Mesenchymal stem cell (in vitro differentiated cells and primary cell): ENCODE data around the gene RASGEF1C.

ENCODE experiments used
- DNase-seq: peaks from one replicate; pipeline ENCODE4 v3.0.0-alpha.2; 2013
- H2AFZ ChIP-seq: one replicate; pipeline ENCODE4 v1.6.1; 2013; ENCODE audit warnings: low read depth, mild to moderate bottlenecking, control low read depth, inconsistent platforms, low read length, moderate library complexity
- H2AK5ac ChIP-seq: 2 replicates; pipeline ENCODE4 v1.6.1; 2013; ENCODE audit warnings: low read length, moderate library complexity, mild to moderate bottlenecking, inconsistent platforms; ENCODE audit not compliant: severe bottlenecking
- H2BK120ac ChIP-seq: one replicate; pipeline ENCODE4 v1.6.1; 2013; ENCODE audit warnings: low read depth, mild to moderate bottlenecking, inconsistent platforms, low read length, moderate library complexity
- H2BK12ac ChIP-seq, 2 experiments: one replicate each; pipeline ENCODE4 v1.6.1; 2013; ENCODE audit warnings: inconsistent platforms in 2 of 2, low read length in 2 of 2, mild to moderate bottlenecking in 2 of 2, moderate library complexity in 2 of 2, control low read depth in 1 of 2
- H2BK15ac ChIP-seq: one replicate; pipeline ENCODE4 v1.6.1; 2013; ENCODE audit warnings: mild to moderate bottlenecking, low read depth, inconsistent platforms; ENCODE audit not compliant: poor library complexity, severe bottlenecking
- H2BK5ac ChIP-seq: 2 replicates; pipeline ENCODE4 v1.6.1; 2013; ENCODE audit warnings: low read depth, mild to moderate bottlenecking, low read length, control low read depth, inconsistent platforms; ENCODE audit not compliant: poor library complexity, severe bottlenecking
- H3K14ac ChIP-seq, 2 experiments: one replicate each; pipeline ENCODE4 v1.6.1; 2013; ENCODE audit warnings: inconsistent platforms in 2 of 2, low read length in 2 of 2, control low read depth in 1 of 2, mild to moderate bottlenecking in 1 of 2, moderate library complexity in 1 of 2
- H3K18ac ChIP-seq, 2 experiments: one replicate each; pipeline ENCODE4 v1.6.1; 2013; ENCODE audit warnings: inconsistent platforms in 2 of 2, low read length in 2 of 2, control low read depth in 1 of 2, low read depth in 1 of 2, mild to moderate bottlenecking in 1 of 2
- H3K23ac ChIP-seq, 2 experiments: one replicate each; pipeline ENCODE4 v1.6.1; 2013; ENCODE audit warnings: inconsistent platforms in 2 of 2, low read length in 2 of 2, mild to moderate bottlenecking in 2 of 2, moderate library complexity in 2 of 2, control low read depth in 1 of 2
- H3K27ac ChIP-seq: 2 replicates; pipeline ENCODE4 v1.5.1; 2013; ENCODE audit warnings: mild to moderate bottlenecking, moderate library complexity, low read length, control low read depth, inconsistent platforms; ENCODE audit not compliant: poor library complexity, severe bottlenecking
- H3K27me3 ChIP-seq, 2 experiments: 2 replicates each; pipeline versions ENCODE4 v1.6.1 to v1.7.0; 2013; ENCODE audit warnings: low read length in 2 of 2, mild to moderate bottlenecking in 2 of 2, moderate library complexity in 2 of 2, control low read depth in 1 of 2, inconsistent platforms in 1 of 2; ENCODE audit not compliant: control insufficient read depth in 1 of 2, insufficient read depth in 1 of 2
- H3K36me3 ChIP-seq, 2 experiments: 2 replicates each; pipeline versions ENCODE4 v1.6.1 to v1.7.0; 2013; ENCODE audit warnings: low read length in 2 of 2, control low read depth in 1 of 2, inconsistent platforms in 1 of 2, low read depth in 1 of 2, mild to moderate bottlenecking in 1 of 2; ENCODE audit not compliant: insufficient read depth in 2 of 2, control insufficient read depth in 1 of 2
- H3K4ac ChIP-seq, 2 experiments: one replicate each; pipeline ENCODE4 v1.6.1; 2013; ENCODE audit warnings: inconsistent platforms in 2 of 2, low read length in 2 of 2, mild to moderate bottlenecking in 2 of 2, moderate library complexity in 2 of 2, control low read depth in 1 of 2, low read depth in 1 of 2
- H3K4me1 ChIP-seq: 2 replicates; pipeline ENCODE4 v1.6.1; 2013; ENCODE audit warnings: low read depth, low read length, control low read depth; ENCODE audit not compliant: control insufficient read depth, insufficient read depth
- H3K4me2 ChIP-seq: 2 replicates; pipeline ENCODE4 v1.6.1; 2013; ENCODE audit warnings: low read length, mild to moderate bottlenecking, inconsistent platforms; ENCODE audit not compliant: poor library complexity, severe bottlenecking
- H3K4me3 ChIP-seq, 2 experiments: 2 replicates each; pipeline versions ENCODE4 v1.5.1 to v1.7.0; 2013; ENCODE audit warnings: low read length in 2 of 2, mild to moderate bottlenecking in 2 of 2, control low read depth in 1 of 2, low read depth in 1 of 2; ENCODE audit not compliant: insufficient read depth in 1 of 2
- H3K79me1 ChIP-seq: replicated peaks from 2 replicates; pipeline ENCODE4 v1.6.1; 2013; ENCODE audit warnings: mild to moderate bottlenecking, control low read depth, low read length, inconsistent platforms; ENCODE audit not compliant: poor library complexity, severe bottlenecking
- H3K9ac ChIP-seq: 2 replicates; pipeline ENCODE4 v1.7.0; 2013; ENCODE audit warnings: mild to moderate bottlenecking, low read length, moderate library complexity
- H3K9me3 ChIP-seq: 2 replicates; pipeline ENCODE4 v1.7.0; 2013; ENCODE audit warnings: mild to moderate bottlenecking, low read length; ENCODE audit not compliant: control insufficient read depth
- H4K8ac ChIP-seq: one replicate; pipeline ENCODE4 v1.6.1; 2013; ENCODE audit warnings: inconsistent platforms, mild to moderate bottlenecking, low read length, moderate library complexity
- H4K91ac ChIP-seq: one replicate; pipeline ENCODE4 v1.6.1; 2013; ENCODE audit warnings: mild to moderate bottlenecking, low read length, inconsistent platforms
- WGBS: methylation state at CpG from one replicate; pipeline ENCODE4 v1.1.7; 2013; ENCODE audit warnings: mixed read lengths; 5-methylcytosine and 5-hydroxymethylcytosine counted together

RASGEF1C gene

GRCh38 chr5:180103487-180104167 lies 105.4 kb downstream of the RASGEF1C start:
- Histone ChIP-seq H3K4ac (no peak overlapping the region), H3K4me1 (no peaks in the 10 kb centered on the region), H2BK15ac (no peak overlapping the region), H3K9ac (no peak overlapping the region), H2AK5ac (no peak overlapping the region), H3K79me1 (no peaks in the 10 kb centered on the region), H3K23ac (no peak overlapping the region), H2BK12ac (no peak overlapping the region), H3K36me3 (peaks cover 0 to 4% of the 10 kb centered on the region in 2 experiments), H2AFZ (no peak overlapping the region), H3K4me3 (no peak overlapping the region), H4K91ac (no peak overlapping the region), H3K14ac (no peak overlapping the region), H2BK5ac (no peak overlapping the region), H3K27ac (no peak overlapping the region), H4K8ac (no peak overlapping the region), H3K27me3 (peaks cover 0 to 9% of the 10 kb centered on the region in 2 experiments), H2BK120ac (no peak overlapping the region), H3K18ac (no peak overlapping the region), H3K4me2 (no peak overlapping the region), H3K9me3 (peaks cover 18% of the 10 kb centered on the region)
- 73% methylated on average over 3 of the region's 6 CpGs for WGBS
- no peak for DNase-seq

- H3K4me3 ChIP-seq = no peak overlapping the region
- H3K79me1 ChIP-seq = no peaks in the 10 kb centered on the region
- H2AFZ ChIP-seq = no peak overlapping the region
- H2BK5ac ChIP-seq = no peak overlapping the region
- no peak overlapping the region for H2AK5ac ChIP-seq
- no peak overlapping the region for H3K9ac ChIP-seq
- H3K4me2 ChIP-seq = no peak overlapping the region
- H3K23ac ChIP-seq = no peak overlapping the region
- H4K8ac ChIP-seq = no peak overlapping the region
- H4K91ac ChIP-seq = no peak overlapping the region
- no peak overlapping the region for H3K27ac ChIP-seq
- no peak for DNase-seq
- H3K36me3 ChIP-seq = peaks cover 0 to 4% of the 10 kb centered on the region in 2 experiments
- no peaks in the 10 kb centered on the region for H3K4me1 ChIP-seq
- 83% methylated on average over 7 of the region's 9 CpGs for WGBS
- H2BK15ac ChIP-seq = no peak overlapping the region
- H2BK12ac ChIP-seq = no peak overlapping the region
- H2BK120ac ChIP-seq = no peak overlapping the region
- H3K4ac ChIP-seq = no peak overlapping the region
- H3K9me3 ChIP-seq = peaks cover 14% of the 10 kb centered on the region
- no peak overlapping the region for H3K14ac ChIP-seq
- no peak overlapping the region for H3K18ac ChIP-seq
- H3K27me3 ChIP-seq = peaks cover 0 to 9% of the 10 kb centered on the region in 2 experiments
These were observed 106.4 kb downstream of the RASGEF1C start for GRCh38 chr5:180102636-180103035.

- no peak overlapping the region for H4K8ac ChIP-seq
- no peaks in the 10 kb centered on the region for H3K4me1 ChIP-seq
- peaks cover 0 to 4% of the 10 kb centered on the region in 2 experiments for H3K36me3 ChIP-seq
- H3K23ac ChIP-seq = no peak overlapping the region
- H2BK12ac ChIP-seq = no peak overlapping the region
- H3K18ac ChIP-seq = no peak overlapping the region
- H2AK5ac ChIP-seq = no peak overlapping the region
- H3K4me3 ChIP-seq = no peak overlapping the region
- H3K9ac ChIP-seq = no peak overlapping the region
- H4K91ac ChIP-seq = no peak overlapping the region
- DNase-seq = no peak
- H2AFZ ChIP-seq = no peak overlapping the region
- no peak overlapping the region for H3K4ac ChIP-seq
- H3K9me3 ChIP-seq = peaks cover 9% of the 10 kb centered on the region
- 92% methylated on average over 20 of the region's 20 CpGs for WGBS
- H2BK120ac ChIP-seq = no peak overlapping the region
- no peak overlapping the region for H2BK5ac ChIP-seq
- H3K27me3 ChIP-seq = peaks cover 0 to 9% of the 10 kb centered on the region in 2 experiments
- H2BK15ac ChIP-seq = no peak overlapping the region
- H3K14ac ChIP-seq = no peak overlapping the region
- no peak overlapping the region for H3K27ac ChIP-seq
- H3K79me1 ChIP-seq = no peaks in the 10 kb centered on the region
- no peak overlapping the region for H3K4me2 ChIP-seq
These were observed 107.4 kb downstream of the RASGEF1C start for GRCh38 chr5:180101451-180102105.

GRCh38 chr5:180100621-180101450 lies 108.2 kb downstream of the RASGEF1C start:
- Histone ChIP-seq H3K27ac (no peak overlapping the region), H3K9ac (no peak overlapping the region), H3K4me3 (no peak overlapping the region), H2BK5ac (no peak overlapping the region), H2BK120ac (no peak overlapping the region), H3K79me1 (no peaks in the 10 kb centered on the region), H3K9me3 (peaks cover 4% of the 10 kb centered on the region), H2AK5ac (no peak overlapping the region), H4K8ac (no peak overlapping the region), H3K4me1 (no peaks in the 10 kb centered on the region), H2BK12ac (no peak overlapping the region), H2BK15ac (no peak overlapping the region), H4K91ac (no peak overlapping the region), H3K23ac (no peak overlapping the region), H3K27me3 (peaks cover 0 to 9% of the 10 kb centered on the region in 2 experiments), H3K4ac (no peak overlapping the region), H3K36me3 (peaks cover 0 to 4% of the 10 kb centered on the region in 2 experiments), H2AFZ (no peak overlapping the region), H3K18ac (no peak overlapping the region), H3K4me2 (no peak overlapping the region), H3K14ac (no peak overlapping the region)
- no peak for DNase-seq
- 84% methylated on average over 29 of the region's 29 CpGs for WGBS
